HL-60 (cell line): ENCODE results near the gene FGF22.
A peak's percentile ranks its signal among the peaks of the same experiment; 100 is the strongest.

Experiments
- DNase-seq, 2 experiments: peaks; one replicate each; pipeline ENCODE4 v3.0.0-alpha.2; 2010 to 2020; ENCODE audit warnings: low read depth in 1 of 2, low spot score in 1 of 2
- H3K27ac ChIP-seq: fragments of 250-450 bp; sonication (Bioruptor Pico); replicated peaks from 2 replicates; pipeline ENCODE4 v1.5.1; 2020; ENCODE audit warnings: mild to moderate bottlenecking, moderate library complexity
- H3K27me3 ChIP-seq: fragments of 250-450 bp; sonication (Bioruptor Pico); 2 replicates; pipeline ENCODE4 v1.5.1; 2021; ENCODE audit warnings: mild to moderate bottlenecking, moderate library complexity; ENCODE audit not compliant: insufficient read depth, poor library complexity, severe bottlenecking
- H3K4me3 ChIP-seq: replicated peaks from 2 replicates; pipeline ENCODE4 v1.5.1; 2011; ENCODE audit warnings: mild to moderate bottlenecking, control low read depth, low read length; ENCODE audit not compliant: insufficient read depth
- CTCF ChIP-seq: IDR thresholded peaks from one replicate; pipeline ENCODE4 v1.5.1; 2011; ENCODE audit warnings: low read length, control low read depth, inconsistent platforms; ENCODE audit not compliant: insufficient read depth
- GABPA ChIP-seq: IDR thresholded peaks from 2 replicates; pipeline ENCODE4 v1.6.1; 2012; ENCODE audit warnings: low read depth
- POLR2AphosphoS5 ChIP-seq: IDR thresholded peaks from 2 replicates; pipeline ENCODE4 v1.6.1; 2012; ENCODE audit warnings: low read depth
- REST ChIP-seq: IDR thresholded peaks from 2 replicates; pipeline ENCODE4 v1.6.1; 2012; ENCODE audit warnings: low read depth; ENCODE audit not compliant: insufficient replicate concordance
- SPI1 ChIP-seq: IDR thresholded peaks from 2 replicates; pipeline ENCODE4 v1.6.1; 2012; ENCODE audit warnings: low read depth, mild to moderate bottlenecking, borderline replicate concordance

Gene FGF22

GRCh38 chr19:591099-591958 lies 48.4 kb upstream of the FGF22 start:
- TF ChIP-seq REST (peak; percentile 100), CTCF (no peak)
- no peak overlapping the region for H3K27ac ChIP-seq
- DNase-seq, result no peak
- H3K4me3 ChIP-seq, result no peak overlapping the region
- peaks cover 26% of the 10 kb centered on the region for H3K27me3 ChIP-seq

- H3K4me3 ChIP-seq, result no peak overlapping the region
- DNase-seq, result no peak
- TF ChIP-seq CTCF, result no peak
- TF ChIP-seq REST, result no peak
- no peak for TF ChIP-seq GABPA
- no peak for TF ChIP-seq POLR2AphosphoS5
- TF ChIP-seq SPI1, result no peak
- peaks cover 26% of the 10 kb centered on the region for H3K27me3 ChIP-seq
- H3K27ac ChIP-seq, result no peak overlapping the region
These were observed 47.6 kb upstream of the FGF22 start for GRCh38 chr19:592101-592500.

GRCh38 chr19:593055-593454 lies 46.6 kb upstream of the FGF22 start:
- no peak for DNase-seq
- peaks cover 23% of the 10 kb centered on the region for H3K27me3 ChIP-seq
- TF ChIP-seq REST (peak; percentile 7), GABPA (no peak)
- H3K27ac ChIP-seq, result no peak overlapping the region
- no peak overlapping the region for H3K4me3 ChIP-seq
